HG03469 (cell line): ENCODE results near the gene IL18RAP.

Experiments
- ATAC-seq: cut with Tn5 transposase; IDR thresholded peaks from one replicate; pipeline ENCODE4 v1.9.1; 2021; ENCODE audit warnings: mild to moderate bottlenecking, moderate library complexity, moderate number of reproducible peaks; ENCODE audit not compliant: unreplicated experiment

The IL18RAP gene

DNA sequence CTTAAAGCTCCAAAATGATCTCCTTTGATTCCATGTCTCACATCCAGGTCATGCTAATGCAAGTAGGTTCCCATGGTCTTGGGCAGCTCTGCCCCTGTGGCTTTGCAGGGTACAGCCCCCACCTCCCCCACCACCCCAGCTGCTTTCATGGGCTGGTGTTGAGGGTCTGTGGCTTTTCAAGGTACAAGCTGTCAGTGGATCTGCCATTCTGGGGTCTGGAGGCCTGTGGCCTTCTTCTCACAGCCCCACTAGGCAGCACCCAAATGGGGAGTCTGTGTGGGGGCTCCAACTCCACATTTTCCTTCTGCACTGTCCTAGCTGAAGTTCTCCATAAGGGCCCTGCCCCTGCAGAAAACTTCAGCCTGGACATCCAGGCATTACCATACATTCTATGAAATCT, 69.0 kb downstream of the IL18RAP start:
- ATAC-seq: no peak

DNA sequence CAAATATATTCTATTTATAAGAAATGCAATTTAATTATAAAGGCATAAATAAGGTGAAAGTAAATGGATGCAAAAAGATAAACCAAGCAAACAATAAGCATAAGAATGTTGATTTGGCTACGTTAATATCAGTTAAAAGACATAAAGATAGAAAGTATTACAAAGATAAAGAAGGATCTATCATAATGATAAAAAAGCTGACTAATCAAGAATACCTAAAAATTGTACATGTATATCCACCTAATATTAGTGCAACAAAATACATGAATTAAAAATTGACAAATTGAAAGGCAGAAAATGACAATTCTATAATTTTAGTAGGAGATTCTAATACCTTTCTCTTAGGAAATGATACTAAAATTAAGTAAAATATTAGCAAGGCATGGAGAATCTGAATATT, 71.6 kb downstream of the IL18RAP start:
- no peak for ATAC-seq

DNA sequence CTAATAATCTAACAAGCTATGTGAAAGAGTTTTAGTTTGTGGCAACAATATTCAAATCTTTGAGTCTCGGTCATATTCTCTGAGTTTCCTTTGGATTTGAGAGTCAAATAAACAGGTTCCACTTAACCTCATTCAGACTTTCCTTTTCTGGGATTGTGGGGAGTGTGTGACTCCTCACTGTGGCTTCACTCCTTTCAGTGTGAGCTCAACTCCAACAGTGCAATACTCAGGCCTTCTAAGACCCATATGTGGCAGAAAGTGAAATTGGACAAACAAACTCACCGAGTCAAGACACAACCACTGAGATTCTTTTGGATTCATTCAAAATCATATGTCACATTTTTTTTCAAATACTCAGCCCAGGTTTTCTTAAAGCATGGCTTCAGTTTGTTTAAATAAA, 75.5 kb downstream of the IL18RAP start:
- ATAC-seq: no peak

DNA sequence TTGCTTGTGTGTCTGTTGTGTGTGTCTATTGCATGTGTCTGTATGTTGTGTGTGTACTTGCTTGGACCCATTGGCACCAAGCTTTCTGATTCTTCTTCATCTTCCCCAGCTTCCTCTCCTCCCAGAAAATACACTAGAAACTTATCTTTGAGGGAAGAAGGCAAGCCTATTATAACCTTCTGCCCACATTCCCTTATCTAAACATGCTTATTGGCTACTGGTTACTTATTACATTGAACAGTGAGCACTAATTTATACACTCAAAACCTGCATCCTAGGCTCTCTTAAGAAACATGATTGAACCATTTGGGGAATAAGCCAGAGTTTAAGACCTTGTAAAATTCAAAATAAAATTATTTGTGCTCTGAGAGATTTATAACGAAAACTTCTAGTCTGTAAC, 76.6 kb downstream of the IL18RAP start:
- ATAC-seq: no peak
